Activated CD8-positive, alpha-beta T cell treated with anti-CD3 and anti-CD28 coated beads, Interleukin-2, amount 10 ng/mL, durations not matched to agents 7 days and 5 days (primary cell): ENCODE measurements around the gene NMBR. TPM values are rescaled to one million over a fixed set of nuclear protein-coding genes. Genes with fewer than 3 reads are reported as not detected.
A peak's percentile ranks its signal among the peaks of the same experiment; 100 is the strongest.
"Not testable (repeated sequence)": the region's sequence is repeated elsewhere in the genome, so short reads cannot be mapped to it uniquely, and the experiment has no call there.

ENCODE experiments used
- ATAC-seq: fragments of 150-1000 bp; cut with Tn5 transposase; one replicate; pipeline ENCODE4 v1.10.0; 2021; ENCODE audit warnings: moderate library complexity
- CTCF ChIA-PET: fragments of 350-600 bp; sonication (Branson Sonifier 250); formaldehyde crosslinking; loops from one replicate; lab custom pipeline; 2021; ENCODE audit warnings: antibody characterized with exemption; lab: Charles Lee
- POLR2A ChIA-PET: fragments of 350-600 bp; sonication (Branson Sonifier 250); formaldehyde crosslinking; loops from one replicate; lab custom pipeline; 2021; ENCODE audit warnings: antibody characterized with exemption; lab: Charles Lee
- DNase-seq: peaks from one replicate; pipeline ENCODE4 v3.0.0-alpha.2; 2020
- H3K27ac Mint-ChIP-seq: one replicate; pipeline ENCODE4 v1.8.0; 2021; ENCODE audit warnings: mild to moderate bottlenecking, mixed read lengths
- H3K27me3 Mint-ChIP-seq: one replicate; pipeline ENCODE4 v1.8.0; 2021; ENCODE audit warnings: low read depth, mixed read lengths
- H3K36me3 Mint-ChIP-seq: one replicate; pipeline ENCODE4 v1.8.0; 2021; ENCODE audit warnings: low read depth, mixed read lengths
- H3K4me1 Mint-ChIP-seq: one replicate; pipeline ENCODE4 v1.8.0; 2021; ENCODE audit warnings: low read depth, mixed read lengths
- H3K4me3 Mint-ChIP-seq: one replicate; pipeline ENCODE4 v1.8.0; 2021; ENCODE audit warnings: mild to moderate bottlenecking, mixed read lengths
- H3K9me3 Mint-ChIP-seq: one replicate; pipeline ENCODE4 v1.8.0; 2022; ENCODE audit warnings: mixed read lengths; ENCODE audit not compliant: insufficient read depth
- total RNA-seq, 2 experiments: library from RNA; stranded (reverse); gene quantifications; one replicate each; pipeline ENCODE4 v1.2.3, GENCODE V29; 2021

Gene NMBR
- total RNA-seq, 2 experiments from 2014 or later, result not detected

GRCh38 chr6:142178129-142178528 lies 31.2 kb upstream of the NMBR start:
- ChIA-PET CTCF (interaction anchor here (1.1 to 1.3 kb wide), 2 partner anchors 14 to 30 kb away, joined by 3 to 4 read pairs; no protein-coding TSS in a partner anchor), POLR2A (no interaction called here)
- H3K4me1 Mint-ChIP-seq, result no peaks in the 10 kb centered on the region
- peaks cover 65% of the 10 kb centered on the region for H3K36me3 Mint-ChIP-seq
- H3K27me3 Mint-ChIP-seq, result no peaks in the 10 kb centered on the region
- peaks cover 10% of the 10 kb centered on the region for H3K9me3 Mint-ChIP-seq
- no peak overlapping the region for H3K4me3 Mint-ChIP-seq
- DNase-seq, result no peak
- no peak overlapping the region for H3K27ac Mint-ChIP-seq
- ATAC-seq, result no peak

DNA sequence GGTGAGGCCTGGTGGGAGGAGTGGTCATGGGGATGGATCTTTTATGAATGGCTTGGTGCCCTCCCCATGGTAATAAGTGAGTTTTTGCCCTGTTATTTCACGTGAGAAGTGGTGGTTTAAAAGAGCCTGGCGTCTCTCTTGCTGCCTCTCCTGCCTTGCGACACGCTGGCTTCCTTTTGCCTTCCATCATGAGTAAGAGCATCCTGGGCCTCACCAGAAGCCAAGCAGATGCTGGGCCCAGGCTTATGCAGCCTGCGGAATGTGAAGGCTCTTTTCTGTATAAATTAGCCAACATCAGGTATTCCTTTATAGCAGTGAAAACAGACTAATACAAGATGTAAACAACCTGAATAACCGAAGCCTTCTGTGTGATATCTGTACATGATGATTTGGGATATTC lies 27.8 kb upstream of the NMBR start:
- no peak for DNase-seq
- no peak overlapping the region for H3K4me3 Mint-ChIP-seq
- H3K36me3 Mint-ChIP-seq, result peaks cover 66% of the 10 kb centered on the region
- ChIA-PET CTCF (no interaction called here), POLR2A (no interaction called here)
- no peaks in the 10 kb centered on the region for H3K4me1 Mint-ChIP-seq
- ATAC-seq, result no peak
- H3K9me3 Mint-ChIP-seq, result peaks cover 10% of the 10 kb centered on the region
- H3K27ac Mint-ChIP-seq, result no peak overlapping the region
- no peaks in the 10 kb centered on the region for H3K27me3 Mint-ChIP-seq

DNA sequence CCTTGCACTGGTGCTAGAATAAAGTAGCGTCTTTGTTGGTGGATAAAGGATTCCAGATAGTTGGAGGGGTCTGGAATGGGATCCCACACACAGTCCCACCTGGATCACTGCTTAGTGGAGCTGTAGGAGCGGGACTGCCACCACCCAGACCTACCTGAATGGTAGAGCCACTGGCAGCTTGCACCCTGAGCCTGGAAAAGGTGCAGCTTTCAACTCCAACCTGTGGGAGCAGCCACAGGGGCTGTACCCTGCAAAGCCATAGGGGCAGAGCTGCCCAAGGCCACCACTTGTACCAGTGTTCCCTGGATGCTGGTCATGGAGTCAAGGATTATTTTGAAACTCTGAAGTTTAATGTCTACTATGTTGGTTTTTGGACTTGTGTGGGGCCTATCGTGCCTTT lies 27.1 kb upstream of the NMBR start:
- H3K4me1 Mint-ChIP-seq, result no peaks in the 10 kb centered on the region
- no peaks in the 10 kb centered on the region for H3K27me3 Mint-ChIP-seq
- no peak overlapping the region for H3K27ac Mint-ChIP-seq
- ATAC-seq (no peak), DNase-seq (no peak)
- POLR2A ChIA-PET, result no interaction called here
- peaks cover 61% of the 10 kb centered on the region for H3K36me3 Mint-ChIP-seq
- CTCF ChIA-PET, result interaction anchor here (0.5 kb wide), 1 partner anchor 18 kb away, joined by 3 read pairs; no protein-coding TSS in a partner anchor
- no peak overlapping the region for H3K4me3 Mint-ChIP-seq
- peaks cover 10% of the 10 kb centered on the region for H3K9me3 Mint-ChIP-seq

DNA sequence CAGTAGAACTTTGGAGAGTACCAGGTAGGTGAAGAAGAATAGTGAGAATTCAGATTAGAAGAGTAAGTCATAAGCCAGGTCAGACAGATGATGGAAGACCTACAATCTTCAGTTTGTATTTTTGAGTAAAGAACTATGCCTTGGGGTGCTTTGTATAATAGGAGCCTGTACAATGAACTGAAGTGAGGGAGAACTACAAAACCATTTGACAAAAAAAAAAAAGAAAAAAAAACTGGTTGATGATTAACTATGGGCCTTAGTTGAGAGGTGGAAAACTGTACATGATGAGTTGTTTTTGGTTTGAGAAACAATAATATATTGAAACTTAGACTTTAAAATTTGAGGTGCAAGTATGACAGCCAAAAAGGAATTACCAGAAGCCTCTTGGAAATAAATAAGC lies 25.8 kb upstream of the NMBR start:
- Mint-ChIP-seq H3K4me1 (no peaks in the 10 kb centered on the region), H3K27ac (no peak overlapping the region), H3K9me3 (peaks cover 6% of the 10 kb centered on the region), H3K4me3 (no peak overlapping the region), H3K36me3 (peaks cover 57% of the 10 kb centered on the region), H3K27me3 (no peaks in the 10 kb centered on the region)
- DNase-seq (no peak), ATAC-seq (no peak)
- CTCF ChIA-PET, result interaction anchor here (1.5 to 2.1 kb wide), 2 partner anchors 16 to 35 kb away, joined by 4 to 7 read pairs; no protein-coding TSS in a partner anchor
- POLR2A ChIA-PET, result no interaction called here

GRCh38 chr6:142171351-142171750 lies 24.4 kb upstream of the NMBR start:
- CTCF ChIA-PET, result interaction anchor here (1.5 to 2.1 kb wide), 2 partner anchors 15 to 36 kb away, joined by 4 to 7 read pairs; no protein-coding TSS in a partner anchor
- H3K4me1 Mint-ChIP-seq, result no peaks in the 10 kb centered on the region
- no peak overlapping the region for H3K27ac Mint-ChIP-seq
- H3K36me3 Mint-ChIP-seq, result peaks cover 55% of the 10 kb centered on the region
- no peak for DNase-seq
- no peak overlapping the region for H3K4me3 Mint-ChIP-seq
- H3K27me3 Mint-ChIP-seq, result no peaks in the 10 kb centered on the region
- H3K9me3 Mint-ChIP-seq, result no peaks in the 10 kb centered on the region
- no peak for ATAC-seq
- POLR2A ChIA-PET, result no interaction called here

DNA sequence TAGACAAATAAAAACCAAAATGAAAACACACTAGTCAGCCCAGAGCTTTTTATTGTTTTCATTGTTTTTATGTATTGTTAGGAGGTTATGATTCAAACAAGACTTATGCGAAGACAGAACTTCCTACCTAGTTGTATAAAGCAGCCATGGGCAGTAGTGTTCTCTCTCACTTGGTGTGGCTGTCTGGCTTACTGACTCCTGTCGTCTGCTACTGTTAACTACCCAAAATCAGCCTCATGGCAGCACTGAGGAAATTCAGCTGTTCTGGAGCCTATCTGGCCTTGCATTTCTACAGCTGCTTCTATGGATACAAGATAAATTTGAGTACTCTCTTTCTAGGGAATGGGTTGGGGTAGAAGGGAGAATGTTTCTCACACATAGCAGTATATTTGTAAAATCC lies 20.6 kb upstream of the NMBR start:
- ATAC-seq (no peak), DNase-seq (no peak)
- CTCF ChIA-PET, result interaction anchor here (2.4 kb wide), 1 partner anchor 11 kb away, joined by 6 read pairs; no protein-coding TSS in a partner anchor
- H3K27me3 Mint-ChIP-seq, result no peaks in the 10 kb centered on the region
- H3K9me3 Mint-ChIP-seq, result no peaks in the 10 kb centered on the region
- no peak overlapping the region for H3K4me3 Mint-ChIP-seq
- POLR2A ChIA-PET, result no interaction called here
- H3K27ac Mint-ChIP-seq, result no peak overlapping the region
- H3K36me3 Mint-ChIP-seq, result peaks cover 21% of the 10 kb centered on the region
- H3K4me1 Mint-ChIP-seq, result no peaks in the 10 kb centered on the region

DNA sequence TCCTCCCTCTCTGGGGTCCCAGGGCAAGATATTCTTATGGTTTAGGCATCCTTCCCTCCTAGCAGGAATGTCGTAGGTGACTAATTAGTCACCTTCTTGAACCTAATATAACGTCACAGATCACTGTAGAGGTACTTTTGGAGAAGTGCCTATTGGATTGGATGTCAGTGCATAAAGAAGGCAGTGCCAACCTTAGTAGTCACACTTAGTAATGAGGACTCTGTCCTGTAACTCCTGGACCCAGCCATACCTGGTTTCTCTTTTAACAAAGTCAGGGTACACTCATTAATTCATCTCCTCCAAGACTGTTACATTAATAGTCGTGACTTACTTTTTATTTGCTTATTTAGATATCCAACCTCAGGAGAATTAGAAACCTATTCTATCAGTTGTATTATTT lies 20.1 kb upstream of the NMBR start:
- POLR2A ChIA-PET, result no interaction called here
- CTCF ChIA-PET, result interaction anchor here (2.4 kb wide), 1 partner anchor 10 kb away, joined by 6 read pairs; no protein-coding TSS in a partner anchor
- Mint-ChIP-seq H3K4me3 (no peak overlapping the region), H3K4me1 (no peaks in the 10 kb centered on the region), H3K36me3 (peaks cover 18% of the 10 kb centered on the region), H3K27ac (no peak overlapping the region), H3K9me3 (no peaks in the 10 kb centered on the region), H3K27me3 (no peaks in the 10 kb centered on the region)
- ATAC-seq (no peak), DNase-seq (no peak)

DNA sequence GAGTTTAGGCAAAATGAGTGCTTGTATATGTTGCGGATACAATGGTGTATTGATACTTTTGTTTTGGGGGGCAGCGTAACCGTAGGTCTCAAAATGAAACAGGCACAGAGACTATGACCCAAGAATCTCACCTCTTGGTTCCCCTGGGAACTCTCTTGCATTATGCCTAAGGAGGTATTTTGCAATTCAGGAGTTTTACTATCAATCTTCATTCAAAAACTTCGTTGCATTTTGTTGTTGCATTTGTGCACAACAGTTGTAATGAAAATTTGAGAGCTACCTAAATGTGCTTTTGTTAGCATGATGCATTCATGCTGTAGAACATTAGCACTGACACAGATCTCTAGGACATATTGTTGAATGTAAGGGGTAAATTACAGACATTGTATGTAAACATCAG lies 18.3 kb upstream of the NMBR start:
- H3K4me1 Mint-ChIP-seq, result no peaks in the 10 kb centered on the region
- no peaks in the 10 kb centered on the region for H3K27me3 Mint-ChIP-seq
- ATAC-seq (no peak), DNase-seq (no peak)
- peaks cover 16% of the 10 kb centered on the region for H3K36me3 Mint-ChIP-seq
- no peak overlapping the region for H3K27ac Mint-ChIP-seq
- ChIA-PET CTCF (interaction anchor here (1.3 to 2.5 kb wide), 3 partner anchors 9 to 222 kb away, joined by 4 to 15 read pairs (median 6); no protein-coding TSS in a partner anchor), POLR2A (no interaction called here)
- H3K4me3 Mint-ChIP-seq, result no peak overlapping the region
- H3K9me3 Mint-ChIP-seq, result no peaks in the 10 kb centered on the region

GRCh38 chr6:142162780-142163179 lies 15.9 kb upstream of the NMBR start:
- ChIA-PET POLR2A (no interaction called here), CTCF (interaction anchor here (1.9 kb wide), 1 partner anchor 15 kb away, joined by 4 read pairs; no protein-coding TSS in a partner anchor)
- no peaks in the 10 kb centered on the region for H3K4me1 Mint-ChIP-seq
- peaks cover 15% of the 10 kb centered on the region for H3K36me3 Mint-ChIP-seq
- no peak overlapping the region for H3K4me3 Mint-ChIP-seq
- H3K9me3 Mint-ChIP-seq, result no peaks in the 10 kb centered on the region
- no peaks in the 10 kb centered on the region for H3K27me3 Mint-ChIP-seq
- ATAC-seq (no peak), DNase-seq (no peak)
- H3K27ac Mint-ChIP-seq, result no peak overlapping the region

DNA sequence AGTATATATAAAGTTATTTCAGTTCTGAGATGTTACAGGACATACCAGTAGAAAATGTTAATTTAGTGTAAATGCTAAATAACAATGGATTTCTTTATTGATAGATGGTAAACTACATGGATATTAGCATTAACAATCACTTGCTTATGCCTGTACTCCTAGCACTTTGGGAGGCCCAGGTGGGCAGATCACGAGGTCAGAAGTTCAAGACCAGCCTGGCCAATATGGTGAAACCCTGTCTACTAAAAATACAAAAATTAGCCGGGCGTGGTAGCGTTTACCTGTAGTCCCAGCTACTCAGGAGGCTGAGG lies 9.8 kb upstream of the NMBR start:
- POLR2A ChIA-PET, result interaction anchor here (1.7 kb wide), 1 partner anchor 9 kb away, joined by 7 read pairs; the partner anchor contains the start of genes NMBR and VTA1
- not testable (repeated sequence) for H3K9me3 Mint-ChIP-seq, ATAC-seq, DNase-seq, H3K36me3 Mint-ChIP-seq, H3K4me3 Mint-ChIP-seq, H3K27ac Mint-ChIP-seq, H3K27me3 Mint-ChIP-seq
- peaks cover 19% of the 10 kb centered on the region for H3K4me1 Mint-ChIP-seq
- CTCF ChIA-PET, result interaction anchor here (0.6 to 3.2 kb wide), 29 partner anchors 8 to 536 kb away, joined by 3 to 33 read pairs (median 5); partner anchors contain the start of genes NMBR and VTA1

DNA sequence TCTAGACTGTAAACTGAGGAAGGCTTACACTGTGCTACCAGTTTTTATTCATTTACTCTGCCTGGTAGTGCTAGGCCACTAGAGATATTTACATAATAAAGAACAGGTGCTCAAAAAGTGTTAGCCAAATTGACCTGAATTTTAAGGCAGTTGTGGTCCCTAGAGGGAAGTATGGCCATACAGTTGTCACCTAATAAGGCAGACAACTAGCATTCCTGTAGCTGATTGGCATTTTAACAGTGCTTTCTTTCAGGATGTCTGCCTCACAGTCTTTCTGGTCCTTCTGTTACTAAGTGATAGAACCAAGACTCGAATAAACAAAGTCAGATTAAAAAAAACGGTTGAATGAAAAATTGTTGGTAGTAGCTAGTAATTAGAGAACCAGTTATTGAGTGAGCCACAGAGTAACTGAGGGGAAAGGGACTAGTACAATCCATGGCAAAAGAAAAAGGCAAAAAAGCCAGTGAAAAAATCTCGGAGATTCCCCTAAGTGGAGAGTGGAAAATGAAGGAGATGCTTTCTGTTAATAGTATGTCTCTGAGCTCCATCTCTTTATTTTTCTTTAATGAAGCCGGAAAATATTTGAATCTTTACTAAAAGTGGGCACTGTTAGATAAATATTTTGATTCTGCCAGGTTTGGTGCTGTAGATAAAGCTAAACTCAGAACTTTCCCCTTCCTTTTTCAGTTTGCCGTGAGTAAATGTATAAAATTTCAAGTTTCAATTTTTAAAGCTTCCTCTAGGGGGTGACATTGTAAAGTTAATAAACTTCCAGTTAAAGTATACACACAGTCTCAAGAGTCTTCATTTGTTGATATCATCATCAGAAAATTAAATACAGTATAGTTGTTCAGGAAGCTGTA lies 9.2 kb upstream of the NMBR start:
- no peak for DNase-seq

DNA sequence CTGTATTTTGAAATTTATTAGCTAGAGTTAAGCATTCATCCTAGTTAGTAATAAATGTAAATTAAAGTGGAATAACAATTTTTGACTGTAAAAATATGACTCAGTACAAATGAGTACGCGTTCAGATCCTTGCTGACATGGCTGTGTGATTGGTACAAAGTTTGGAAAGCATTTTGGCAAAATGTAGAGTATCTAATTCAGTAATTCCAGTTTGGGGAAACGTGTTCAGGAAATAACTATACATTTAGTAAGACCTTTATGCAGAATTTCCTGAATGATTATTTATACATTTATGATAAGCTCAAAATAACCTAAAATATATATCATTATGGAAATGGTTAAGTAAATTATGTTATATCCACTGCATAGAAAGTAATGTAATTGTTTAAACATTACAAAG lies 8.2 kb upstream of the NMBR start:
- Mint-ChIP-seq H3K4me1 (peaks cover 27% of the 10 kb centered on the region), H3K27ac (no peak overlapping the region), H3K9me3 (no peaks in the 10 kb centered on the region), H3K27me3 (no peaks in the 10 kb centered on the region), H3K36me3 (peaks cover 14% of the 10 kb centered on the region), H3K4me3 (no peak overlapping the region)
- POLR2A ChIA-PET, result interaction anchor here (1.7 kb wide), 1 partner anchor 8 kb away, joined by 7 read pairs; the partner anchor contains the start of genes NMBR and VTA1
- ATAC-seq (no peak), DNase-seq (no peak)
- CTCF ChIA-PET, result interaction anchor here (1.8 to 3.2 kb wide), 8 partner anchors 8 to 411 kb away, joined by 5 to 33 read pairs (median 14); partner anchors contain the start of genes NMBR and VTA1

More for the DNA sequence above, 9.2 kb upstream of the NMBR start:
- CTCF ChIA-PET, result interaction anchor here (0.6 to 3.2 kb wide), 33 partner anchors 8 to 537 kb away, joined by 3 to 33 read pairs (median 4); partner anchors contain the start of genes NMBR and VTA1
- peak; percentile 63 for ATAC-seq
- H3K27me3 Mint-ChIP-seq, result no peaks in the 10 kb centered on the region
- peaks cover 4% of the 10 kb centered on the region for H3K36me3 Mint-ChIP-seq
- H3K4me3 Mint-ChIP-seq, result no peak overlapping the region
- peaks cover 20% of the 10 kb centered on the region for H3K4me1 Mint-ChIP-seq
- no peak overlapping the region for H3K27ac Mint-ChIP-seq
- POLR2A ChIA-PET, result interaction anchor here (1.7 kb wide), 1 partner anchor 9 kb away, joined by 7 read pairs; the partner anchor contains the start of genes NMBR and VTA1
- H3K9me3 Mint-ChIP-seq, result no peaks in the 10 kb centered on the region
